ENCODE measurements around the gene CCDC188. TPM values are rescaled to one million over a fixed set of nuclear protein-coding genes. Genes with fewer than 3 reads are reported as not detected.

CCDC188 gene
- total and polyA plus RNA-seq, 2 of the 13 experiments (the other 11 are each of a cell fraction or from before 2014, with no cell fraction given) = not detected

DNA sequence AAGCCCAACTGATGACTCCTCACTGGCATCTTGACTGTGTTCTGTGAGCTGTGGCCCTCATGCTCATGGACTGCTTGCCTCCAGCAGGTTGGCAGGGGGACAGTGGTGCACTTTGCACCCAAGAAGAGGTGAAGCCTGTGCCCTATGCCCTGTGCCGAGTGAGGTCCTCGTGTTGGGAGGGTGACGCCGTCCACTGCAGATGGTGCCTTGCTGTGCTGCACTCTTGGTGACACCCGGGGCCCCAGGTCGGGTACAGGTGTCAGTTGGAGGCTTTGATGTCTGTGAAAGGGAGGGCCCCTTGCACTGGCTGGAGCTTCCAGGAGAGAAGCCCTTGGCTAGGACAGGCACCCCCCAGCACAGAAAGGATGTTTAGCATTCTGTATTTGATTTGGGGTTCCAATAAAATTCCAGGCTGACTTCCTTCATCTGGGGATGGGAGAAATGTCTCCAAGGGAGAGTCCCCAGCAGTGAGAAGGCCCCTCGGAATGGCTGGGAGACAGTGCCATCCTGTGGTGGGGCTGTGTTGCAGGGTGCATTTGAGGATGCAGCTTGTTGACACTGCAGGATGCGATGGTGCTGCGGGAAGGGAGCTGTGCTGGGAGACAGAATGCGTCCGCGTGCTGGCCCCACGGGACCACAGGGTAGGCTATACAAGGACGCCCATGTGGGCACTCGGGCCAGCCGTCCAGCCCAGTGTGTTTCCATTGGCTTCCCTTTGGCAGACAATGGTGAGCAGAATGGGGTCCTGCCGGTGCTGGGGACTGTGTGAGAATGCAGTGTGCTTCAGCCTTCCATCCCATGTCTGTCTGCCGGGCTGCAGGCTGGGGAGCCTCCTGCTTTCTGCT is 21.7 kb downstream of the CCDC188 start (continued):
- TF ChIP-seq, protein P1, sequence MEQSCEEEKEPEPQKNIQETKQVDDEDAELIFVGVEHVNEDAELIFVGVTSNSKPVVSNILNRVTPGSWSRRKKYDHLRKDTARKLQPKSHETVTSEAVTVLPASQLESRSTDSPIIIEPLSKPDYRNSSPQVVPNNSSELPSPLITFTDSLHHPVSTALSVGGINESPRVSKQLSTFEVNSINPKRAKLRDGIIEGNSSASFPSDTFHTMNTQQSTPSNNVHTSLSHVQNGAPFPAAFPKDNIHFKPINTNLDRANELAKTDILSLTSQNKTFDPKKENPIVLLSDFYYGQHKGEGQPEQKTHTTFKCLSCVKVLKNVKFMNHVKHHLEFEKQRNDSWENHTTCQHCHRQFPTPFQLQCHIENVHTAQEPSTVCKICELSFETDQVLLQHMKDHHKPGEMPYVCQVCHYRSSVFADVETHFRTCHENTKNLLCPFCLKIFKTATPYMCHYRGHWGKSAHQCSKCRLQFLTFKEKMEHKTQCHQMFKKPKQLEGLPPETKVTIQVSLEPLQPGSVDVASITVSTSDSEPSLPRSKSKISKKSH (CRISPR knock-in tag; IDR thresholded peaks at IDR 0.05; ENCODE audit: borderline replicate concordance) = peak; percentile 24; the same call in 1 of the 2 replicates
- TF ChIP-seq TRIM24 (CRISPR knock-in tag; IDR thresholded peaks at IDR 0.05) (no peak), ZFP36L1 (CRISPR knock-in tag; IDR thresholded peaks at IDR 0.05) (no peak), ZNF737 (CRISPR knock-in tag; IDR thresholded peaks at IDR 0.05; ENCODE audit: borderline replicate concordance) (no peak), ZNF567 (CRISPR knock-in tag; IDR thresholded peaks at IDR 0.05; ENCODE audit: borderline replicate concordance) (no peak), PHF20 (CRISPR knock-in tag; IDR thresholded peaks at IDR 0.05) (no peak), BRCA1 (CRISPR knock-in tag; IDR thresholded peaks at IDR 0.05) (no peak), ARNT (IDR thresholded peaks at IDR 0.05) (no peak), MIER2 (CRISPR knock-in tag; IDR thresholded peaks at IDR 0.05) (no peak), TBL1XR1 (IDR thresholded peaks at IDR 0.05; ENCODE audit: borderline replicate concordance, low read length, partially characterized antibody) (no peak), JUN (CRISPR knock-in tag; IDR thresholded peaks at IDR 0.05) (no peak), CBX2 (IDR thresholded peaks at IDR 0.05; ENCODE audit: low read depth, low read length) (no peak), CBX2 (CRISPR knock-in tag; IDR thresholded peaks at IDR 0.05; ENCODE audit: low read depth) (no peak), MAFF (IDR thresholded peaks at IDR 0.05; ENCODE audit: low read depth, low read length) (no peak), RBM39 (IDR thresholded peaks at IDR 0.05; ENCODE audit: low read depth, low read length, poor library complexity, severe bottlenecking) (no peak), ZZZ3 (CRISPR knock-in tag; IDR thresholded peaks at IDR 0.05; ENCODE audit: borderline replicate concordance) (no peak)
- TF ChIP-seq, protein P2, sequence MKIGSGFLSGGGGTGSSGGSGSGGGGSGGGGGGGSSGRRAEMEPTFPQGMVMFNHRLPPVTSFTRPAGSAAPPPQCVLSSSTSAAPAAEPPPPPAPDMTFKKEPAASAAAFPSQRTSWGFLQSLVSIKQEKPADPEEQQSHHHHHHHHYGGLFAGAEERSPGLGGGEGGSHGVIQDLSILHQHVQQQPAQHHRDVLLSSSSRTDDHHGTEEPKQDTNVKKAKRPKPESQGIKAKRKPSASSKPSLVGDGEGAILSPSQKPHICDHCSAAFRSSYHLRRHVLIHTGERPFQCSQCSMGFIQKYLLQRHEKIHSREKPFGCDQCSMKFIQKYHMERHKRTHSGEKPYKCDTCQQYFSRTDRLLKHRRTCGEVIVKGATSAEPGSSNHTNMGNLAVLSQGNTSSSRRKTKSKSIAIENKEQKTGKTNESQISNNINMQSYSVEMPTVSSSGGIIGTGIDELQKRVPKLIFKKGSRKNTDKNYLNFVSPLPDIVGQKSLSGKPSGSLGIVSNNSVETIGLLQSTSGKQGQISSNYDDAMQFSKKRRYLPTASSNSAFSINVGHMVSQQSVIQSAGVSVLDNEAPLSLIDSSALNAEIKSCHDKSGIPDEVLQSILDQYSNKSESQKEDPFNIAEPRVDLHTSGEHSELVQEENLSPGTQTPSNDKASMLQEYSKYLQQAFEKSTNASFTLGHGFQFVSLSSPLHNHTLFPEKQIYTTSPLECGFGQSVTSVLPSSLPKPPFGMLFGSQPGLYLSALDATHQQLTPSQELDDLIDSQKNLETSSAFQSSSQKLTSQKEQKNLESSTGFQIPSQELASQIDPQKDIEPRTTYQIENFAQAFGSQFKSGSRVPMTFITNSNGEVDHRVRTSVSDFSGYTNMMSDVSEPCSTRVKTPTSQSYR (CRISPR knock-in tag; IDR thresholded peaks at IDR 0.05; ENCODE audit: borderline replicate concordance) = peak; percentile 10; the same call in 1 of the 2 replicates
- TF ChIP-seq, protein P3, sequence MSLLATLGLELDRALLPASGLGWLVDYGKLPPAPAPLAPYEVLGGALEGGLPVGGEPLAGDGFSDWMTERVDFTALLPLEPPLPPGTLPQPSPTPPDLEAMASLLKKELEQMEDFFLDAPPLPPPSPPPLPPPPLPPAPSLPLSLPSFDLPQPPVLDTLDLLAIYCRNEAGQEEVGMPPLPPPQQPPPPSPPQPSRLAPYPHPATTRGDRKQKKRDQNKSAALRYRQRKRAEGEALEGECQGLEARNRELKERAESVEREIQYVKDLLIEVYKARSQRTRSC (CRISPR knock-in tag; IDR thresholded peaks at IDR 0.05; ENCODE audit: low read depth) = no peak
- TF ChIP-seq, protein P4, sequence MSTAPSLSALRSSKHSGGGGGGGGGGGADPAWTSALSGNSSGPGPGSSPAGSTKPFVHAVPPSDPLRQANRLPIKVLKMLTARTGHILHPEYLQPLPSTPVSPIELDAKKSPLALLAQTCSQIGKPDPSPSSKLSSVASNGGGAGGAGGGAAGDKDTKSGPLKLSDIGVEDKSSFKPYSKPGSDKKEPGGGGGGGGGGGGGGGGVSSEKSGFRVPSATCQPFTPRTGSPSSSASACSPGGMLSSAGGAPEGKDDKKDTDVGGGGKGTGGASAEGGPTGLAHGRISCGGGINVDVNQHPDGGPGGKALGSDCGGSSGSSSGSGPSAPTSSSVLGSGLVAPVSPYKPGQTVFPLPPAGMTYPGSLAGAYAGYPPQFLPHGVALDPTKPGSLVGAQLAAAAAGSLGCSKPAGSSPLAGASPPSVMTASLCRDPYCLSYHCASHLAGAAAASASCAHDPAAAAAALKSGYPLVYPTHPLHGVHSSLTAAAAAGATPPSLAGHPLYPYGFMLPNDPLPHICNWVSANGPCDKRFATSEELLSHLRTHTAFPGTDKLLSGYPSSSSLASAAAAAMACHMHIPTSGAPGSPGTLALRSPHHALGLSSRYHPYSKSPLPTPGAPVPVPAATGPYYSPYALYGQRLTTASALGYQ (CRISPR knock-in tag; IDR thresholded peaks at IDR 0.05) = no peak
